AG09309 (cell line): ENCODE data around the gene OR7A5.

Experiments
- DNase-seq: peaks from one replicate; pipeline ENCODE4 v3.0.0-alpha.2; 2010; ENCODE audit warnings: low read depth
- H3K4me3 ChIP-seq: 2 replicates; pipeline ENCODE4 v1.5.1; 2011; ENCODE audit warnings: mild to moderate bottlenecking, low read depth, low read length, moderate library complexity; ENCODE audit not compliant: control insufficient read depth
- CTCF ChIP-seq: IDR thresholded peaks from 2 replicates; pipeline ENCODE4 v1.5.1; 2011; ENCODE audit warnings: mild to moderate bottlenecking, low read depth, low read length, inconsistent platforms; ENCODE audit not compliant: insufficient read depth, control insufficient read depth; ENCODE audit errors: missing control alignments

Gene OR7A5

GRCh38 chr19:14835011-14835410 lies at the start of gene OR7A5, which contains the start of gene OR7C1:
OR7A5 (minus strand) TSS chr19:14835185; CDS start chr19:14828241, 6,944 bp downstream.
OR7C1 (minus strand) TSS chr19:14835185; CDS start chr19:14800136, 35,049 bp downstream.
- no peak for DNase-seq
- H3K4me3 ChIP-seq = no peak within 1 kb of the TSS
- TF ChIP-seq CTCF = no peak

- peak; percentile 48 for TF ChIP-seq CTCF
- H3K4me3 ChIP-seq = no peak overlapping the region
- no peak for DNase-seq
Measured at GRCh38 chr19:14871619-14872230, 36.7 kb upstream of the OR7A5 start.

GRCh38 chr19:14868497-14868896 lies 33.5 kb upstream of the OR7A5 start:
- TF ChIP-seq CTCF = no peak
- DNase-seq = no peak
- H3K4me3 ChIP-seq = no peak overlapping the region

GRCh38 chr19:14848822-14849221 lies 13.8 kb upstream of the OR7A5 start, which contains the start of gene OR7A10:
OR7A10 (minus strand) TSS chr19:14848922; CDS start chr19:14841877, 7,045 bp downstream.
- no peak for TF ChIP-seq CTCF
- DNase-seq = no peak
- H3K4me3 ChIP-seq = no peak within 1 kb of the TSS

GRCh38 chr19:14843578-14843977 lies 8.6 kb upstream of the OR7A5 start:
- DNase-seq = no peak
- no peak for TF ChIP-seq CTCF
- no peak overlapping the region for H3K4me3 ChIP-seq

- DNase-seq = no peak
- H3K4me3 ChIP-seq = no peak overlapping the region
- no peak for TF ChIP-seq CTCF
Measured at GRCh38 chr19:14843169-14843568, 8.2 kb upstream of the OR7A5 start.
